ENCODE measurements around the gene STX18. TPM values are rescaled to one million over a fixed set of nuclear protein-coding genes. Genes with fewer than 3 reads are reported as not detected.

STX18 gene
- total RNA-seq, 4 donors from 2014 or later, result 16.1 to 41.9 (median 20.5) TPM

- no peak for TF ChIP-seq POLR2A (IDR thresholded peaks at IDR 0.05)
- TF ChIP-seq POLR2AphosphoS5 (IDR thresholded peaks at IDR 0.05), result no peak
- TF ChIP-seq CTCF (IDR thresholded peaks at IDR 0.05), result no peak
- no peak for TF ChIP-seq EP300 (IDR thresholded peaks at IDR 0.05)
- peaks cover 20% of the 10 kb centered on the region for H3K27me3 ChIP-seq
- H3K9me3 ChIP-seq, result no peaks in the 10 kb centered on the region
- no peak overlapping the region for H3K27ac ChIP-seq
- no peak overlapping the region for H3K4me3 ChIP-seq
- no peaks in the 10 kb centered on the region for H3K36me3 ChIP-seq
- H3K4me1 ChIP-seq, result no peaks in the 10 kb centered on the region
- 83% methylated on average over 6 of the region's 6 CpGs for WGBS
- no peak for DNase-seq (ENCODE audit: low spot score in 2 of 2)
Measured at GRCh38 chr4:4374388-4375098, 167.3 kb downstream of the STX18 start.

Other genes with a start within 250 kb of the STX18 start
- gene NSG1, start 154.9 kb downstream of the STX18 start, total RNA-seq, result 100 to 1,000 TPM in 3 of 4 donors, 10 to 100 TPM in 1; 42.2 to 157 (median 114) TPM

All from suprapubic skin (tissue), 4 donors.